HG03064 (cell line): ENCODE data around the gene PBX1.

ENCODE experiments used
- ATAC-seq: cut with Tn5 transposase; IDR thresholded peaks from one replicate; pipeline ENCODE4 v1.9.1; 2021; ENCODE audit warnings: low read depth; ENCODE audit not compliant: unreplicated experiment

PBX1 gene

GRCh38 chr1:164841702-164842465, 282.9 kb downstream of the PBX1 start:
- no peak for ATAC-seq

DNA sequence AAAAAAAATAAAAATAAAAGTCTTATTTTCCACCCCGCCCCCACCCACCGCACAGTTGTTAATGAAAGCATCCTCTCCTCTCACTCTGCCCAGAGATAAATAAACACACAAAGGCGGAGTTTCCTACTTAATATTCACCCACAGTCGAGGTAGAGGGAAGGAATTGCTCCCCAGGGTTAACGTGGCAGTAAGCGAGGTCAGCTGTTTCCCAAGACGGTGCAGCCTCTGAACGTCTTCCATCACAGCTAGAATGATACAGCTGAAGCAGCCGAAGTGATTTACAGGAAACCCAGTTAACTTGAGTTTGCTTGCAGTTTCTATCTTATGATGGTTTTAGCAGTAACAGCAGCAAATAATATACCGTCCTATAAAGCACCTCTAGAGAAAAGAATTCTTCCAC, 283.9 kb downstream of the PBX1 start:
- ATAC-seq, result no peak

GRCh38 chr1:164843743-164844500, 284.9 kb downstream of the PBX1 start:
- no peak for ATAC-seq

GRCh38 chr1:164846731-164847691, 288.0 kb downstream of the PBX1 start:
- no peak for ATAC-seq

- no peak for ATAC-seq
Measured at GRCh38 chr1:164853146-164853545, 294.2 kb downstream of the PBX1 start.

- ATAC-seq, result no peak
Measured at GRCh38 chr1:164855716-164856329, 296.8 kb downstream of the PBX1 start.

DNA sequence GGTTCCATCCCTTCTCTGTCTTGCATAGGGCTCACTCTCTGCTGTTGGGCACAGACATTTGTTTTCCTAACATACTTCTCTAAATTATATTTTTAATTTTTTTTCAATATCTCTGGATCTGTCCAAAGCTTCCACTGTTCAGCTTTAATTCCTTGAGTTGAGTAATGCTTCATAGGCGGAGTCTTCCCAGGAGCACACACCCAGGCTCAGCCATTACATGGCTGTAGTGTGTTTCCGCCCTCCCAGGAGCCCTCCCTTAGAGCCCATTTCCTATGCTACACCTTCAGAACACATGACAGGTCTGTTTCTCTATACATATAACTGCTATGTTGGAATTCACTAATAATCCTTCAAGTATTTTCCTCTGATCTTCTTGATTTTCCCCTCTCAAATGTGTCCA, 297.4 kb downstream of the PBX1 start:
- no peak for ATAC-seq

GRCh38 chr1:164857439-164857838, 298.5 kb downstream of the PBX1 start:
- ATAC-seq, result no peak

- ATAC-seq, result no peak
Measured at GRCh38 chr1:164858096-164858632, 299.2 kb downstream of the PBX1 start.

GRCh38 chr1:164861632-164862031, 302.6 kb downstream of the PBX1 start:
- no peak for ATAC-seq

GRCh38 chr1:164863056-164863455, 304.1 kb downstream of the PBX1 start:
- no peak for ATAC-seq

DNA sequence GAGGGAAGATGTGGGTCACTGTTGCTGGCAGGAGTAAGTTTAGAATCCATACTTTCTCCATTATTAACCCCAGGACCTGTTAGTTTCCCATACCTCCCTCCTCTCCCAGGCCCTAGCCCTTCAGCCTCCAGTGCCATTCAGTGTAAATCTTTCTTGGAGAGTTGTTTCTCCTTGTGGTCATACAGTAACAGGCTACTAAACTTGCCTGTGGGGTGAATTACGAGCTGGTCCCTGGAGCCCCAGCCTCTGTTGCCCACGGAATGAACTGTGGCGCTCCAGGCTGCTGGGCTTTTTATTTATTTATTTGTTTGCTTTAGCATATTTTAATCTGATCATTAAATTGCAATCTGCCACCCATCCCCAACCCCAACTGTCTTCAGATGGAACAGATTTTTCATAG, 305.2 kb downstream of the PBX1 start:
- ATAC-seq, result no peak

DNA sequence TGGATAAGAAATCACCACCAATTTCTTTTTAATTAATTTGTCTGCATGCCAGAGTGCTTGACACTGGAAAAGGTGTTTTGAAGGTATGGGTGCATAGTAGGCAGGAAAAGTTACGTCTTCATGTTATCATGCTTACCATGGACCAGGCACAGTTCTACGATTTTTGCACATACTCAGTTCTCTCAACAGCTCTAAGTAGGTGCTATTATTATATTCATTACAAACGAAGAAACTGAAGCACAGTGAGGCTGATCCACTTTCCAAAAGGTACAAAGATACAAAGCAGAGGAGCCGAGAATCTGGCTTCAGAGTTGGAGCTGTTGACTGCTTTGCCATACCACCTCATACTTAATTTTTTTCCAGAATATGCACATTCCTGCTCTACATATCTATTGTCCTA, 306.4 kb downstream of the PBX1 start:
- ATAC-seq, result no peak

DNA sequence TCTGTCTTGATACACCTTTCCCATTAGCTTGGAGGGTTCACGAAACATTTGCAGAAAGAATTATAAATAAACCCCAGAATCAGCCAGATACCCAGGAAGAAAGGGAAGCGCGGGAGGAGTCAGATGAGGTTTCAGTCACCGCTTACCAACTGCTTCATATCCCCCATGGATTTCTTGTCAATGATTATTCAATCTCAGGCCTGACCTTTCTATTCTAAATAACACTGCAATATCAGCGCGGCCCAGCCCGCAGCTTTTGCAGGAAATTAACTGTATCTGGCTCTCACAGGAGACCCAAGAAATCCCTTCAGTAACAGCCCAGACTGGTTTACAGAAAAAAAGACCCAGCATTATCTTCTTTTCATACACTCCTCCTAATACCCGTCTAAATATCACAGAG, 308.6 kb downstream of the PBX1 start:
- ATAC-seq, result no peak

DNA sequence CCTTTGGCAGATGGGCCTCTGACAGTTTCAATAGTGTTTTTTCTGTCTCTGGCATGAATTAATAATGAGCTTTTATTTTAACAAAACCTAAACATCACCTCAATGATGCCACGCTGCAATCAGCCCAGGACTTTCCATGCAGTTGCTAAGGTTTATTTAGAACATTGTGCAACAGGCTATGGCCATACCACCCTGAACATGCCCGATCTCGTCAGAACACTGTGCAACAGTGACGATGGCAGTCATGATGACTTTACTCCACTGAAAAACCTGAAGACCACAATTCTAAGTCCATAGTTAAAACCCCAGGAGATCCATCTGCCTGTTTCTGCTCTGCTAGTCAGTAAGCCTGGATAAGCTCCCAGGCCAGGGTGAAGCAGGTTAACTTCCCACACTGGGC, 310.0 kb downstream of the PBX1 start:
- no peak for ATAC-seq

- no peak for ATAC-seq
Measured at GRCh38 chr1:164875518-164875917, 316.5 kb downstream of the PBX1 start.

DNA sequence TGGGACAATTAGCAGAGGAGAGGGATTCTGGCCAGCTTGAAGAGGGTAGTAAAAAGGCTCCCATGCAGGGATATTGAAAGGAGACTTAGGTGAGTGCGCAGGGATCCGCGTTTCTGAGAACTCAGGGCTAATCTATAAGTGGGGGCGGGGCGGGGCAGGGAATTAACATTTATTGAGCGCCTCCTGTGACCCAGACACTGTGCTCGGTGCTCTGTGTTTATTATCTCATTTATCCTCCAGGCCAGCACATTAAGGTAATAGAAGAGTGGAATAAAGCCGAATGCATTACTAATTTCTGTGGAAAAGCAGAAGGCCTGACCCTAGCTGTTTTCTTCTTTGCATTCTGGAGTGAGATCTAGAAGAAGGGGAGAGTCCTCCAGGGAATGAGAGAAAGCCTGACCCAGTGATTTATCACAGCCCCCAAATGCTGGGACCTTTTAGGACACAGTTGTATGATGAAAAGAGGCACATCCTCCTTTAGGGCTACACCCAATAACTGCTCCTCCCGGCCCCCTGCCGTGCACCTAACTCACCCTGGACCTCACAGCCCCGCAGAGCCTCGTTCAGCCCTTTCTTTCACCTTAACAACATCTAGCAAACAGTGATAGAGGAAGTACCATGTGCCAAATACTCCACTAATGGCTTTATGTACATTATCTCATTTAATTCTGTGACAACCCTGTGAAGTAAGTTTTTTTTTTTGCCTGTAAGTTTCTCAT, 317.6 kb downstream of the PBX1 start:
- ATAC-seq, result no peak

DNA sequence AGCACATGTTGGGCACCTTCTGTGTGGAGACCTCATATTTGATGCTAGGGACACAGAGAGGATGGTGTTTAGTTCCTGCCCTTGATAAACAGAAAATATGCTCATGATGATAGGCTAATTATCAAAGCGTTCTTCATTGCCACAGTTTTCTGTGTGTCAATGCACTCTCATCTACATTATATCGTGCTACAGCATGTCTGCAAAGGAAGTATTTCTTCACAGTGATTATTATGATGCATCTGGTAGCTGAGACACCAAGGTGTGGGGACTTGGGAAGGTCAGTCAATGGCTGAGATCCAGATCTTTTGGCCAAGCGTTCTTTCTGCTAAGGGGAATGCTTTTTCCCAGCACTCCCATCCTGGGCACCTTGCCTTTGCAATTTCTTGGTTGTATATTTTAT, 321.2 kb downstream of the PBX1 start:
- ATAC-seq, result no peak

DNA sequence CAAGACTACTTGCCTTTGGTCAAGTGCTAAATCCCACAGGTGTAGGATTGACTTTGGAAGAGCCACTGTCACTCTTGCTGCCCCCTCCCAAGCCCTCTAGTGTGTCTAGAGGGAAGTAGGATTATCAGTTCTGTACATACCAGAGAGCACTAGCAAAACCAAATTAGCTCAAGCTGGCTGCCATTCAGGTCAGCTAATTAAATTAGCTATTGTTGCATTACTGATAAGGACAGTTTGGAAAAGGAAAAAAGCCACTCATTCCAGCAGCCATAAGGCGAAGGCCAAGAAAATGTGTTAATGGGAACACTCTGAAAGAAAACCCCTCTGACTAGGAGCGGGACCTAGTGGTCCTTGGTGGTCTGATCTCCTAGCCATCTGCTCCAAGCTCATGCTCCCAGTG, 321.7 kb downstream of the PBX1 start:
- no peak for ATAC-seq

DNA sequence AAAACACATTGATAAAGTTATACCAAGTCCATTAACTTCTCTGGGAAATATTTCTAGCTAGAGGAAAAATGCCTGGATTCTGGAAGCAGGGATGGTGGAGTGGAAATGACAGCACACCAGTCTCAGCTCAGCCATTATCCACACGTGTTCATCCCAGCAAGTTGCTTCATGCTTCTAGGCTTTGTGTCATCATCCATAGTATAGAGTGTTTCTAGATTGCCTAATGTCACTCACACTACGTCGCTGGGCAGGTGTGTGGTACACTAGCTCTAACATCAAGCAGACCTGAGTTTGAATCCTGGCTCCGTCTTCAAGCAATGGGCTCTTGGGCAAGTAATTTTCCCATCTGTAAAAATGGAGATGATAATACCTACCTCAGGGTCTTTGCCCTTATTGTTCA, 326.3 kb downstream of the PBX1 start:
- no peak for ATAC-seq
